Thoracic aorta (tissue), 2 donors: Measurements from ENCODE around the gene MPC1L. TPM values are rescaled to one million over a fixed set of nuclear protein-coding genes. Genes with fewer than 3 reads are reported as not detected.

ENCODE experiments used
- ATAC-seq: fragments of 150-250 bp; one replicate; pipeline ENCODE4 v1.8.0; 2017; ENCODE audit warnings: low read depth; ENCODE audit not compliant: insufficient number of reproducible peaks, low FRiP score
- DNase-seq: peaks from one replicate; pipeline ENCODE4 v3.0.0-alpha.2; 2020; ENCODE audit warnings: low spot score
- H3K27ac ChIP-seq, 2 donors: fragments of 200-600 bp; sonication (generic); 1 replicate in 1 of 2; 2 replicates in 1 of 2; pipeline ENCODE4 v1.5.1; 2016; ENCODE audit warnings: mild to moderate bottlenecking in 2 of 2, moderate library complexity in 2 of 2
- H3K27me3 ChIP-seq: fragments of 200-600 bp; sonication (generic); replicated peaks from 2 replicates; pipeline ENCODE4 v1.6.0; 2016; ENCODE audit warnings: mild to moderate bottlenecking; ENCODE audit not compliant: insufficient read depth
- H3K36me3 ChIP-seq: fragments of 200-600 bp; sonication (generic); one replicate; pipeline ENCODE4 v1.5.1; 2016
- H3K4me1 ChIP-seq, 2 donors: fragments of 200-600 bp; sonication (generic); 1 replicate in 1 of 2; 2 replicates in 1 of 2; pipeline versions ENCODE4 v1.5.1 to v1.6.0; 2016; ENCODE audit warnings: low read depth in 2 of 2, mild to moderate bottlenecking in 1 of 2; ENCODE audit not compliant: control insufficient read depth in 1 of 2
- H3K4me3 ChIP-seq: fragments of 200-600 bp; sonication (generic); 2 replicates; pipeline ENCODE4 v1.5.1; 2016; ENCODE audit warnings: mild to moderate bottlenecking
- H3K9me3 ChIP-seq: fragments of 200-600 bp; sonication (generic); 2 replicates; pipeline ENCODE4 v1.5.1; 2016
- CTCF ChIP-seq: fragments of 200-600 bp; sonication (generic); IDR thresholded peaks from one replicate; pipeline ENCODE4 v1.5.1; 2019; ENCODE audit warnings: antibody characterized with exemption
- total RNA-seq, 2 donors: library from RNA; depleted of rRNA; stranded (reverse); fragments of >200 nt; gene quantifications; one replicate each; pipeline versions ENCODE4 v1.1.0 to v1.2.3, GENCODE V29; 2016

MPC1L gene
- total RNA-seq, 2 donors from 2014 or later = not detected

GRCh38 chrX:40615976-40616375 lies 7.3 kb upstream of the MPC1L start:
- ATAC-seq (no peak), DNase-seq (no peak)
- Histone ChIP-seq H3K27ac (no peak overlapping the region), H3K4me1 (no peaks in the 10 kb centered on the region), H3K4me3 (no peak overlapping the region), H3K27me3 (no peaks in the 10 kb centered on the region), H3K36me3 (no peaks in the 10 kb centered on the region), H3K9me3 (no peaks in the 10 kb centered on the region)
- no peak for TF ChIP-seq CTCF

- ATAC-seq (no peak), DNase-seq (no peak)
- H3K4me3 ChIP-seq = no peak overlapping the region
- H3K4me1 ChIP-seq = no peaks in the 10 kb centered on the region
- TF ChIP-seq CTCF = no peak
- H3K27me3 ChIP-seq = no peaks in the 10 kb centered on the region
- no peaks in the 10 kb centered on the region for H3K9me3 ChIP-seq
- H3K27ac ChIP-seq = no peak overlapping the region
- H3K36me3 ChIP-seq = no peaks in the 10 kb centered on the region
Observed at GRCh38 chrX:40617566-40617965, 5.7 kb upstream of the MPC1L start.

- ATAC-seq (no peak), DNase-seq (no peak)
- Histone ChIP-seq H3K36me3 (no peaks in the 10 kb centered on the region), H3K27ac (no peak overlapping the region), H3K27me3 (no peaks in the 10 kb centered on the region), H3K4me1 (no peaks in the 10 kb centered on the region), H3K4me3 (no peak overlapping the region), H3K9me3 (no peaks in the 10 kb centered on the region)
- no peak for TF ChIP-seq CTCF
Observed at GRCh38 chrX:40622479-40623138, 619 bp upstream of the MPC1L start.

- Histone ChIP-seq H3K4me3 (no peak overlapping the region), H3K36me3 (peaks cover under 1% of the 10 kb centered on the region), H3K27ac (no peak overlapping the region), H3K4me1 (no peaks in the 10 kb centered on the region), H3K27me3 (no peaks in the 10 kb centered on the region), H3K9me3 (no peaks in the 10 kb centered on the region)
- no peak for DNase-seq
- TF ChIP-seq CTCF = no peak
- no peak for ATAC-seq
Observed at GRCh38 chrX:40623665-40624064, 437 bp downstream of the MPC1L start.

GRCh38 chrX:40625294-40625693 lies 2.1 kb downstream of the MPC1L start:
- H3K27ac ChIP-seq = no peak overlapping the region
- H3K4me1 ChIP-seq = no peaks in the 10 kb centered on the region
- H3K9me3 ChIP-seq = no peaks in the 10 kb centered on the region
- no peak for ATAC-seq
- no peaks in the 10 kb centered on the region for H3K27me3 ChIP-seq
- H3K4me3 ChIP-seq = no peak overlapping the region
- no peak for TF ChIP-seq CTCF
- no peak for DNase-seq
- peaks cover 7% of the 10 kb centered on the region for H3K36me3 ChIP-seq
